K562 (cell line): Measurements from ENCODE around the gene SMURF1. TPM values are rescaled to one million over a fixed set of nuclear protein-coding genes. Genes with fewer than 3 reads are reported as not detected.

ENCODE experiments used
- ATAC-seq: fragments of 200-7000 bp; cut with Tn5 transposase; 3 replicates; pipeline ENCODE4 v1.9.1; 2020; ENCODE audit warnings: moderate library complexity
- BruUV-seq: library from RNA; stranded (reverse); fragments of 400-500 nt; replicated peaks from 2 replicates; lab custom pipeline; 2021; lab: Mats Ljungman, UMichigan
- CTCF ChIA-PET: fragments of 300-600 bp; formaldehyde crosslinking; extraction: SDS; loops from one replicate; lab custom pipeline; 2021; ENCODE audit warnings: low intra/inter-chr PET ratio; lab: Yijun Ruan, JAX
- POLR2A ChIA-PET: fragments of 300-600, 350-650 bp; sonication (Branson Sonifier 250); formaldehyde crosslinking; extraction: SDS; loops from one replicate; lab custom pipeline; 2021; ENCODE audit warnings: antibody characterized with exemption, inconsistent platforms; lab: Yijun Ruan, JAX
- DNase-seq, 4 experiments: peaks; one replicate each; pipeline versions ENCODE4 v3.0.0 to v3.0.0-alpha.2; 2011 to 2018; ENCODE audit warnings: low spot score in 3 of 4, mixed read lengths in 3 of 4; ENCODE audit errors: extremely low read depth in 1 of 4
- FAIRE-seq: peaks from 2 replicates; lab custom pipeline; 2011; peaks lifted over from hg19 to GRCh38; lab: Jason Lieb, UNC
- H2AFZ ChIP-seq: 2 replicates; pipeline ENCODE4 v1.6.0; 2011; ENCODE audit warnings: low read depth, low read length, control low read depth, inconsistent platforms
- H3K27ac ChIP-seq: fragments of 200-600 bp; 3 replicates; pipeline ENCODE4 v1.8.0; 2011; ENCODE audit warnings: low read depth, mild to moderate bottlenecking, control low read depth, inconsistent platforms, low read length, moderate library complexity, mixed read lengths; ENCODE audit errors: extremely low read depth
- H3K27me3 ChIP-seq, 2 experiments: fragments of 300-600 bp in 1 of 2; 2 replicates in 1 of 2; 3 replicates in 1 of 2; pipeline versions ENCODE4 v1.6.0 to v1.8.0; 2011; ENCODE audit warnings: inconsistent platforms in 2 of 2, low read length in 2 of 2, mild to moderate bottlenecking in 1 of 2, mixed read lengths in 1 of 2, moderate library complexity in 1 of 2; ENCODE audit not compliant: control insufficient read depth in 2 of 2, insufficient read depth in 2 of 2
- H3K36me3 ChIP-seq: fragments of 300-600 bp; 3 replicates; pipeline ENCODE4 v1.8.0; 2011; ENCODE audit warnings: mild to moderate bottlenecking, low read length, inconsistent platforms; ENCODE audit not compliant: control insufficient read depth, insufficient read depth
- H3K4me1 ChIP-seq, 2 experiments: fragments of 200-600 bp in 1 of 2; replicated peaks in 1 of 2; 2 replicates in 1 of 2; 3 replicates in 1 of 2; pipeline versions ENCODE4 v1.5.1 to v1.8.0; 2011; ENCODE audit warnings: inconsistent platforms in 2 of 2, low read length in 2 of 2, mild to moderate bottlenecking in 1 of 2, mixed read lengths in 1 of 2, moderate library complexity in 1 of 2; ENCODE audit not compliant: control insufficient read depth in 2 of 2, insufficient read depth in 2 of 2
- H3K4me2 ChIP-seq: 2 replicates; pipeline ENCODE4 v1.6.1; 2011; ENCODE audit warnings: low read length, control low read depth, inconsistent platforms, mixed read lengths; ENCODE audit not compliant: insufficient read depth
- H3K4me3 ChIP-seq: fragments of 200-600 bp; sonication (generic), shearing (Covaris generic); 2 replicates; pipeline ENCODE4 v1.5.1; 2016; ENCODE audit warnings: control low read depth, inconsistent platforms
- H3K79me2 ChIP-seq: fragments of 200-600 bp; 3 replicates; pipeline ENCODE4 v1.8.0; 2011; ENCODE audit warnings: low read length, inconsistent platforms; ENCODE audit not compliant: control insufficient read depth, insufficient read depth
- H3K9ac ChIP-seq, 2 experiments: 2 replicates each; pipeline versions ENCODE4 v1.6.0 to v1.6.1; 2011; ENCODE audit warnings: low read depth in 2 of 2, low read length in 2 of 2, control low read depth in 1 of 2, inconsistent platforms in 1 of 2, mild to moderate bottlenecking in 1 of 2, mixed read lengths in 1 of 2; ENCODE audit not compliant: insufficient read depth in 1 of 2
- H3K9me1 ChIP-seq: one replicate; pipeline ENCODE4 v1.6.0; 2011; ENCODE audit warnings: inconsistent platforms, mild to moderate bottlenecking, low read length, moderate library complexity; ENCODE audit not compliant: control insufficient read depth, insufficient read depth
- H3K9me3 ChIP-seq: replicated peaks from 2 replicates; pipeline ENCODE4 v1.5.1; 2011; ENCODE audit warnings: low read depth, low read length, inconsistent platforms; ENCODE audit not compliant: control insufficient read depth, insufficient read depth
- H4K20me1 ChIP-seq: replicated peaks from 2 replicates; pipeline ENCODE4 v1.6.1; 2011; ENCODE audit warnings: low read length, inconsistent platforms, mixed read lengths; ENCODE audit not compliant: control insufficient read depth, insufficient read depth
- AFF1 ChIP-seq, 2 experiments: fragments of 450-650 bp; IDR thresholded peaks; 2 replicates each; pipeline ENCODE4 v1.6.1; 2018; ENCODE audit warnings: mild to moderate bottlenecking in 2 of 2, low read depth in 1 of 2; ENCODE audit not compliant: partially characterized antibody in 2 of 2
- CTBP1 ChIP-seq: fragments of 450-650 bp; IDR thresholded peaks from 2 replicates; pipeline ENCODE4 v1.6.1; 2016; ENCODE audit warnings: borderline replicate concordance
- DACH1 ChIP-seq: fragments of 450-650 bp; IDR thresholded peaks from 2 replicates; pipeline ENCODE4 v1.6.1; 2018; ENCODE audit not compliant: partially characterized antibody
- IRF2 ChIP-seq: sonication (generic); formaldehyde crosslinking; IDR thresholded peaks from 2 replicates; pipeline ENCODE4 v1.8.1; 2022; ENCODE audit warnings: mild to moderate bottlenecking, missing genetic modification reagents
- KAT8 ChIP-seq: fragments of 450-650 bp; IDR thresholded peaks from 2 replicates; pipeline ENCODE4 v1.6.1; 2016; ENCODE audit warnings: low read depth, mild to moderate bottlenecking
- MNT ChIP-seq, 2 experiments: fragments of 450-650 bp; conservative IDR thresholded peaks; 2 replicates each; pipeline ENCODE4 v1.6.1; 2017; ENCODE audit warnings: mild to moderate bottlenecking in 2 of 2, moderate library complexity in 2 of 2
- NKRF ChIP-seq: fragments of 450-650 bp; IDR thresholded peaks from 2 replicates; pipeline ENCODE4 v1.6.1; 2016; ENCODE audit warnings: borderline replicate concordance
- NR2C2 ChIP-seq, 2 experiments: fragments of 200-800 bp in 1 of 2; sonication (Bioruptor generic) in 1 of 2; sonication (generic) in 1 of 2; formaldehyde crosslinking in 1 of 2; IDR thresholded peaks; 2 replicates each; pipeline versions ENCODE4 v1.6.1 to v1.8.0; 2016 to 2022; ENCODE audit warnings: mild to moderate bottlenecking in 1 of 2, missing compliant biosample characterization in 1 of 2, missing genetic modification characterization in 1 of 2, missing genetic modification reagents in 1 of 2
- NR2F6 ChIP-seq: fragments of 450-650 bp; formaldehyde crosslinking; IDR thresholded peaks from 2 replicates; pipeline ENCODE4 v1.4.0; 2020; ENCODE audit warnings: mild to moderate bottlenecking
- SP1 ChIP-seq: sonication (generic); formaldehyde crosslinking; IDR thresholded peaks from 2 replicates; pipeline ENCODE4 v1.8.1; 2022; ENCODE audit warnings: mild to moderate bottlenecking, missing genetic modification reagents
- USF1 ChIP-seq: sonication (generic); formaldehyde crosslinking; IDR thresholded peaks from 2 replicates; pipeline ENCODE4 v1.9.0; 2022; ENCODE audit warnings: mild to moderate bottlenecking, missing genetic modification reagents
- ZNF263 ChIP-seq: sonication (generic); formaldehyde crosslinking; IDR thresholded peaks from 2 replicates; pipeline ENCODE4 v1.8.0; 2022; ENCODE audit warnings: mild to moderate bottlenecking, missing genetic modification reagents, borderline replicate concordance
- ZNF695 ChIP-seq: fragments of 450-650 bp; formaldehyde crosslinking; IDR thresholded peaks from 2 replicates; pipeline ENCODE4 v1.4.0; 2020; ENCODE audit warnings: mild to moderate bottlenecking, moderate library complexity
- WGBS: fragments of 100-300 bp; shearing (Covaris generic); methylation state at CpG from one replicate; pipeline ENCODE4 v1.1.6; 2016; ENCODE audit warnings: low coverage, mixed read lengths; ENCODE audit not compliant: insufficient coverage; ENCODE audit errors: missing lambda C conversion rate; 5-methylcytosine and 5-hydroxymethylcytosine counted together
- in situ Hi-C: fragments of 300-500 bp; cut with MboI; formaldehyde crosslinking; loops from 4 replicates; pipeline ENCODE4 v1.15.0; 2018; ENCODE audit warnings: inconsistent platforms, mixed read lengths
- intact Hi-C: fragments of 100-400 bp; cut with micrococcal nuclease; formaldehyde crosslinking; loops from 2 replicates; pipeline ENCODE4 v1.14.2; 2022
- polyA plus RNA-seq, 8 experiments: library from polyadenylated mRNA; depleted of rRNA in 4 of 8; stranded (reverse) in 5 of 8; unstranded in 3 of 8; fragments of >200 nt; fragmentation: Nextera tagmentation in 2 of 8; fragmentation: Illumina TruSeq in 1 of 8; extraction: Ambion mirVana in 2 of 8; extraction: Trizol in 1 of 8; gene quantifications; 2 replicates each; pipeline versions ENCODE4 v1.2.1 to v1.2.3, GENCODE V29; 2011 to 2014; ENCODE audit warnings: inconsistent platforms in 1 of 8, missing spikeins in 1 of 8
- total RNA-seq, 7 experiments: library from RNA; depleted of rRNA in 6 of 7; stranded (reverse); fragments of >200 nt in 6 of 7; fragmentation: Illumina TruSeq in 2 of 7; extraction: Trizol in 2 of 7; gene quantifications; 2 replicates each; pipeline versions ENCODE4 v1.2.1 to v1.2.3, GENCODE V29; 2011 to 2021; ENCODE audit warnings: low replicate concordance in 1 of 7

SMURF1 gene
- total and polyA plus RNA-seq, 9 of the 15 experiments (the other 6 are each of a cell fraction or from before 2014, with no cell fraction given), result 1.0 to 20.1 (median 12.6) TPM

GRCh38 chr7:99112097-99112496, 31.8 kb downstream of the SMURF1 start:
- ChIA-PET CTCF (interaction anchor here (0.5 kb wide), 1 partner anchor 54 kb away, joined by 3 read pairs; no protein-coding TSS in a partner anchor), POLR2A (interaction anchor here (0.7 to 2.1 kb wide), 9 partner anchors 9 to 215 kb away, joined by 3 to 5 read pairs (median 4); no protein-coding TSS in a partner anchor)
- Histone ChIP-seq H4K20me1 (0 out of 2 replicates have a peak, but pooled peaks cover 2% of the 10 kb centered on the region), H3K36me3 (no peaks in the 10 kb centered on the region), H3K4me2 (no peak overlapping the region), H3K79me2 (peaks cover 65% of the 10 kb centered on the region), H3K27ac (0 out of 3 replicates have a peak overlapping the region, but pooled peaks have one; percentile 1), H3K9ac (no peak overlapping the region), H3K9me1 (peaks cover 4% of the 10 kb centered on the region), H3K27me3 (no peaks in the 10 kb centered on the region), H3K4me1 (peaks cover 3 to 9% of the 10 kb centered on the region in 2 experiments; a peak in 2 of 5 replicates), H3K9me3 (no peaks in the 10 kb centered on the region; the same call in 1 of the 2 replicates), H3K4me3 (no peak overlapping the region), H2AFZ (no peak overlapping the region)
- ATAC-seq, result peak; percentile 72
- no TSS peak for BruUV-seq
- WGBS, result 38% methylated on average over 2 of the region's 2 CpGs
- no peak for FAIRE-seq
- intact Hi-C loops (no loop called here), in situ Hi-C loops (no loop called here)
- no peak for DNase-seq
- TF ChIP-seq KAT8 (no peak), CTBP1 (no peak), NR2C2 (CRISPR knock-in tag; IDR thresholded peaks at IDR 0.05) (no peak), NR2C2 (tag; IDR thresholded peaks at IDR 0.05) (no peak), USF1 (CRISPR knock-in tag) (no peak), NR2F6 (CRISPR knock-in tag) (no peak), AFF1 (IDR thresholded peaks at IDR 0.05; ENCODE audit: low read depth in 1 of 2, partially characterized antibody in 2 of 2) (no peak), MNT (conservative IDR thresholded peaks at IDR 0.05) (no peak), SP1 (CRISPR knock-in tag) (no peak), IRF2 (CRISPR knock-in tag) (no peak), NKRF (no peak), ZNF695 (CRISPR knock-in tag) (no peak), ZNF263 (CRISPR knock-in tag) (no peak), DACH1 (no peak)
